ENCODE measurements around the gene CNTNAP2. TPM values are rescaled to one million over a fixed set of nuclear protein-coding genes. Genes with fewer than 3 reads are reported as not detected.

The CNTNAP2 gene
- total and polyA plus RNA-seq, 2 of the 8 experiments (the other 6 are each of a cell fraction or from before 2014, with no cell fraction given), result 27.9 to 71.0 TPM

GRCh38 chr7:147804032-147804431 lies 1687.4 kb downstream of the CNTNAP2 start:
- no peak overlapping the region for H3K9ac ChIP-seq (replicated peaks in 1 of 4; ENCODE audit: extremely low read depth in 1 of 4, low read depth in 3 of 4, low read length in 3 of 4)

More at GRCh38 chr7:147804032-147804431, 1687.4 kb downstream of the CNTNAP2 start:
- Histone ChIP-seq H3K23me2 (ENCODE audit: low read depth, low read length) (no peaks in the 10 kb centered on the region), H4K8ac (ENCODE audit: extremely low read depth, insufficient read depth, low read length) (no peak overlapping the region), H2AFZ (ENCODE audit: low read length) (no peak overlapping the region), H2BK12ac (ENCODE audit: low read depth, low read length) (no peak overlapping the region), H3K79me2 (ENCODE audit: control insufficient read depth in 1 of 2, insufficient read depth in 2 of 2, low read length in 2 of 2) (no peaks in the 10 kb centered on the region), H3K18ac (ENCODE audit: extremely low read depth, low read length) (no peak overlapping the region), H4K91ac (replicated peaks; ENCODE audit: insufficient read length, low read length) (no peak overlapping the region), H3K4ac (replicated peaks; ENCODE audit: insufficient read length, low read depth, low read length) (no peak overlapping the region), H3K4me1 (replicated peaks in 1 of 4; ENCODE audit: control insufficient read depth in 3 of 4, insufficient read depth in 4 of 4, low read length in 3 of 4) (no peaks in the 10 kb centered on the region), H4K5ac (ENCODE audit: insufficient read length, low read depth, low read length) (no peak overlapping the region), H3K36me3 (ENCODE audit: control insufficient read depth in 2 of 4, insufficient read depth in 4 of 4, low read length in 3 of 4) (no peaks in the 10 kb centered on the region; a peak in 1 of 8 replicates), H2BK20ac (ENCODE audit: low read length) (no peak overlapping the region), H3K4me3 (ENCODE audit: extremely low read depth in 1 of 4, insufficient read depth in 2 of 4, low read depth in 3 of 4, low read length in 4 of 4) (no peak overlapping the region), H3K14ac (ENCODE audit: insufficient read length) (no peak overlapping the region), H2BK120ac (replicated peaks; ENCODE audit: low read depth, low read length) (no peak overlapping the region), H3K79me1 (ENCODE audit: low read depth, low read length) (no peaks in the 10 kb centered on the region), H3K56ac (replicated peaks; ENCODE audit: insufficient read length, low read depth, low read length) (no peak overlapping the region), H2AK5ac (ENCODE audit: low read depth, low read length) (no peak overlapping the region), H4K20me1 (replicated peaks in 1 of 2; ENCODE audit: control insufficient read depth in 1 of 2, insufficient read depth in 2 of 2, low read length in 2 of 2) (no peaks in the 10 kb centered on the region), H2BK15ac (ENCODE audit: low read length) (no peak overlapping the region), H2BK5ac (ENCODE audit: low read depth, low read length) (no peak overlapping the region), H3K27me3 (replicated peaks in 1 of 4; ENCODE audit: control insufficient read depth in 3 of 4, extremely low read depth in 1 of 4, insufficient read depth in 3 of 4, low read length in 3 of 4) (no peaks in the 10 kb centered on the region), H3K4me2 (ENCODE audit: insufficient read depth in 1 of 2, low read depth in 2 of 2, low read length in 2 of 2) (no peak overlapping the region), H3K9me3 (ENCODE audit: insufficient read depth in 2 of 2, low read depth in 1 of 2, low read length in 1 of 2) (no peaks in the 10 kb centered on the region), H3K23ac (ENCODE audit: insufficient read length) (no peak overlapping the region), H3K27ac (ENCODE audit: low read depth, low read length) (no peak overlapping the region)
- TF ChIP-seq TCF12 (IDR thresholded peaks at IDR 0.05; ENCODE audit: low read depth, low read length), result no peak
- TF ChIP-seq EP300 (IDR thresholded peaks at IDR 0.05; ENCODE audit: borderline replicate concordance in 1 of 2, low read depth in 2 of 2, low read length in 2 of 2), result no peak
- no peak for TF ChIP-seq RFX5 (IDR thresholded peaks at IDR 0.05; ENCODE audit: borderline replicate concordance, low read depth, low read length)
- no peak for TF ChIP-seq SP2 (IDR thresholded peaks at IDR 0.05; ENCODE audit: low read length)
- no peak for TF ChIP-seq EGR1 (IDR thresholded peaks at IDR 0.05; ENCODE audit: borderline replicate concordance, low read depth, low read length)
- no peak for TF ChIP-seq NRF1 (IDR thresholded peaks at IDR 0.05; ENCODE audit: low read depth, low read length)
- DNase-seq (ENCODE audit: low read depth in 1 of 2, low spot score in 2 of 2) (no peak), FAIRE-seq (no peak)
- POLR2A ChIA-PET (ENCODE audit: partially characterized antibody), result no interaction called here
- CTCF ChIA-PET (ENCODE audit: partially characterized antibody), result interaction anchor here (1.3 kb wide), 1 partner anchor 15 kb away, joined by 3 read pairs; no protein-coding TSS in a partner anchor
